K562 (cell line): ENCODE results near the gene RBM4B. TPM values are rescaled to one million over a fixed set of nuclear protein-coding genes. Genes with fewer than 3 reads are reported as not detected.

Experiments used
- KLF10 ChIP-seq: fragments of 250-450 bp; sonication (Bioruptor Pico); IDR thresholded peaks from 2 replicates; pipeline ENCODE4 v1.6.1; 2021; ENCODE audit warnings: matching md5 sums
- LARP7 ChIP-seq: fragments of 450-650 bp; IDR thresholded peaks from 2 replicates; pipeline ENCODE4 v1.6.1; 2016
- MAX ChIP-seq: sonication (generic); formaldehyde crosslinking; IDR thresholded peaks from 2 replicates; pipeline ENCODE4 v1.9.0; 2022; ENCODE audit warnings: mild to moderate bottlenecking, missing genetic modification reagents
- MED1 ChIP-seq: sonication (generic); formaldehyde crosslinking; IDR thresholded peaks from 2 replicates; pipeline ENCODE4 v1.8.1; 2023; ENCODE audit warnings: missing genetic modification reagents, borderline replicate concordance
- NR1H2 ChIP-seq: sonication (generic); formaldehyde crosslinking; IDR thresholded peaks from 2 replicates; pipeline ENCODE4 v1.4.0; 2020; ENCODE audit warnings: mild to moderate bottlenecking, missing genetic modification reagents
- SMAD2 ChIP-seq: fragments of 150-350 bp; IDR thresholded peaks from 2 replicates; pipeline ENCODE4 v1.6.1; 2014; ENCODE audit warnings: low read depth, mild to moderate bottlenecking, low read length
- SMARCE1 ChIP-seq: fragments of 450-650 bp; IDR thresholded peaks from 2 replicates; pipeline ENCODE4 v1.7.1; 2016; ENCODE audit warnings: mild to moderate bottlenecking
- SUPT5H ChIP-seq: fragments of 450-650 bp; IDR thresholded peaks from 2 replicates; pipeline ENCODE4 v1.6.1; 2016
- ZBTB2 ChIP-seq: fragments of 450-650 bp; IDR thresholded peaks from 2 replicates; pipeline ENCODE4 v1.6.1; 2016; ENCODE audit warnings: antibody characterized with exemption
- polyA plus RNA-seq, 8 experiments: library from polyadenylated mRNA; depleted of rRNA in 4 of 8; stranded (reverse) in 5 of 8; unstranded in 3 of 8; fragments of >200 nt; fragmentation: Nextera tagmentation in 2 of 8; fragmentation: Illumina TruSeq in 1 of 8; extraction: Ambion mirVana in 2 of 8; extraction: Trizol in 1 of 8; gene quantifications; 2 replicates each; pipeline versions ENCODE4 v1.2.1 to v1.2.3, GENCODE V29; 2011 to 2014; ENCODE audit warnings: inconsistent platforms in 1 of 8, missing spikeins in 1 of 8
- total RNA-seq, 7 experiments: library from RNA; depleted of rRNA in 6 of 7; stranded (reverse); fragments of >200 nt in 6 of 7; fragmentation: Illumina TruSeq in 2 of 7; extraction: Trizol in 2 of 7; gene quantifications; 2 replicates each; pipeline versions ENCODE4 v1.2.1 to v1.2.3, GENCODE V29; 2011 to 2021; ENCODE audit warnings: low replicate concordance in 1 of 7
- TF ChIP-seq, protein P1 (sequence below): fragments of 450-650 bp; IDR thresholded peaks from 2 replicates; pipeline ENCODE4 v1.6.1; 2016; ENCODE audit warnings: mild to moderate bottlenecking, moderate library complexity
- TF ChIP-seq, protein P2 (sequence below): fragments of 250-450 bp; sonication (Bioruptor Pico); IDR thresholded peaks from 2 replicates; pipeline ENCODE4 v1.8.0; 2022; ENCODE audit warnings: moderate library complexity, mild to moderate bottlenecking, inconsistent platforms

The RBM4B gene
- total and polyA plus RNA-seq, 9 of the 15 experiments (the other 6 are each of a cell fraction or from before 2014, with no cell fraction given) = 14.6 to 39.9 (median 23.3) TPM

DNA sequence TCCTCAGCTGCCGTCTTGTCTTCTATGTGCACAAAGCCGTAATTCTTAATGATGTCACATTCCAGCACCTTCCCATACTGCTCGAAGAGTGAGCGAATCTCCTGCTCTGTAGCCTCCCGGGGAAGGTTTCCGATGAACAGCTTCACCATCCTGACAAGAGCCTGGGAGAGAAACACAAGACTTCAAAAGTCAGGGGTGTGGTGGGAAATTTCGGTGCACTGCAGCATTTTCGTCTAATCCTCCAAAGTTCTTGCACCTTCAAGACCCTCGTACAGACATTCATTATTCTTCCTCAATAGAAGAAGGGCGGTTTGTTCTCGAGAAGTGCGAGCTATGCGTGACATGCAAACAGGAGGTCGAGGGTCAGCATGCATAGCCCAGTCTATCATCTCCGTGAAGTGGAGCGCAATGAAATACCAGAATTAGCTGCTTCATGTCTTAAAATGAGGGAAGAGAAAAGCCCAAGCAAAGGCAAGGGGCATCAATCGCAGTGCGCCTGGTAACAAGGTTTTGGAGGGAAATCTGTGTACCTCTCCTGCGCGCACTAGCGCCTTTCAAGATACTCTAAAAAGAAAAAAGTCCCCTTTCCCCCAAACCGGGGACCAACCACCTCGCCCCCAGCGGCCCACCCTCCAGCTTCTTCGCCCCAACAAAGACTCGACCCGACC lies 622 bp downstream of the RBM4B start (continued):
- TF ChIP-seq, protein P1, sequence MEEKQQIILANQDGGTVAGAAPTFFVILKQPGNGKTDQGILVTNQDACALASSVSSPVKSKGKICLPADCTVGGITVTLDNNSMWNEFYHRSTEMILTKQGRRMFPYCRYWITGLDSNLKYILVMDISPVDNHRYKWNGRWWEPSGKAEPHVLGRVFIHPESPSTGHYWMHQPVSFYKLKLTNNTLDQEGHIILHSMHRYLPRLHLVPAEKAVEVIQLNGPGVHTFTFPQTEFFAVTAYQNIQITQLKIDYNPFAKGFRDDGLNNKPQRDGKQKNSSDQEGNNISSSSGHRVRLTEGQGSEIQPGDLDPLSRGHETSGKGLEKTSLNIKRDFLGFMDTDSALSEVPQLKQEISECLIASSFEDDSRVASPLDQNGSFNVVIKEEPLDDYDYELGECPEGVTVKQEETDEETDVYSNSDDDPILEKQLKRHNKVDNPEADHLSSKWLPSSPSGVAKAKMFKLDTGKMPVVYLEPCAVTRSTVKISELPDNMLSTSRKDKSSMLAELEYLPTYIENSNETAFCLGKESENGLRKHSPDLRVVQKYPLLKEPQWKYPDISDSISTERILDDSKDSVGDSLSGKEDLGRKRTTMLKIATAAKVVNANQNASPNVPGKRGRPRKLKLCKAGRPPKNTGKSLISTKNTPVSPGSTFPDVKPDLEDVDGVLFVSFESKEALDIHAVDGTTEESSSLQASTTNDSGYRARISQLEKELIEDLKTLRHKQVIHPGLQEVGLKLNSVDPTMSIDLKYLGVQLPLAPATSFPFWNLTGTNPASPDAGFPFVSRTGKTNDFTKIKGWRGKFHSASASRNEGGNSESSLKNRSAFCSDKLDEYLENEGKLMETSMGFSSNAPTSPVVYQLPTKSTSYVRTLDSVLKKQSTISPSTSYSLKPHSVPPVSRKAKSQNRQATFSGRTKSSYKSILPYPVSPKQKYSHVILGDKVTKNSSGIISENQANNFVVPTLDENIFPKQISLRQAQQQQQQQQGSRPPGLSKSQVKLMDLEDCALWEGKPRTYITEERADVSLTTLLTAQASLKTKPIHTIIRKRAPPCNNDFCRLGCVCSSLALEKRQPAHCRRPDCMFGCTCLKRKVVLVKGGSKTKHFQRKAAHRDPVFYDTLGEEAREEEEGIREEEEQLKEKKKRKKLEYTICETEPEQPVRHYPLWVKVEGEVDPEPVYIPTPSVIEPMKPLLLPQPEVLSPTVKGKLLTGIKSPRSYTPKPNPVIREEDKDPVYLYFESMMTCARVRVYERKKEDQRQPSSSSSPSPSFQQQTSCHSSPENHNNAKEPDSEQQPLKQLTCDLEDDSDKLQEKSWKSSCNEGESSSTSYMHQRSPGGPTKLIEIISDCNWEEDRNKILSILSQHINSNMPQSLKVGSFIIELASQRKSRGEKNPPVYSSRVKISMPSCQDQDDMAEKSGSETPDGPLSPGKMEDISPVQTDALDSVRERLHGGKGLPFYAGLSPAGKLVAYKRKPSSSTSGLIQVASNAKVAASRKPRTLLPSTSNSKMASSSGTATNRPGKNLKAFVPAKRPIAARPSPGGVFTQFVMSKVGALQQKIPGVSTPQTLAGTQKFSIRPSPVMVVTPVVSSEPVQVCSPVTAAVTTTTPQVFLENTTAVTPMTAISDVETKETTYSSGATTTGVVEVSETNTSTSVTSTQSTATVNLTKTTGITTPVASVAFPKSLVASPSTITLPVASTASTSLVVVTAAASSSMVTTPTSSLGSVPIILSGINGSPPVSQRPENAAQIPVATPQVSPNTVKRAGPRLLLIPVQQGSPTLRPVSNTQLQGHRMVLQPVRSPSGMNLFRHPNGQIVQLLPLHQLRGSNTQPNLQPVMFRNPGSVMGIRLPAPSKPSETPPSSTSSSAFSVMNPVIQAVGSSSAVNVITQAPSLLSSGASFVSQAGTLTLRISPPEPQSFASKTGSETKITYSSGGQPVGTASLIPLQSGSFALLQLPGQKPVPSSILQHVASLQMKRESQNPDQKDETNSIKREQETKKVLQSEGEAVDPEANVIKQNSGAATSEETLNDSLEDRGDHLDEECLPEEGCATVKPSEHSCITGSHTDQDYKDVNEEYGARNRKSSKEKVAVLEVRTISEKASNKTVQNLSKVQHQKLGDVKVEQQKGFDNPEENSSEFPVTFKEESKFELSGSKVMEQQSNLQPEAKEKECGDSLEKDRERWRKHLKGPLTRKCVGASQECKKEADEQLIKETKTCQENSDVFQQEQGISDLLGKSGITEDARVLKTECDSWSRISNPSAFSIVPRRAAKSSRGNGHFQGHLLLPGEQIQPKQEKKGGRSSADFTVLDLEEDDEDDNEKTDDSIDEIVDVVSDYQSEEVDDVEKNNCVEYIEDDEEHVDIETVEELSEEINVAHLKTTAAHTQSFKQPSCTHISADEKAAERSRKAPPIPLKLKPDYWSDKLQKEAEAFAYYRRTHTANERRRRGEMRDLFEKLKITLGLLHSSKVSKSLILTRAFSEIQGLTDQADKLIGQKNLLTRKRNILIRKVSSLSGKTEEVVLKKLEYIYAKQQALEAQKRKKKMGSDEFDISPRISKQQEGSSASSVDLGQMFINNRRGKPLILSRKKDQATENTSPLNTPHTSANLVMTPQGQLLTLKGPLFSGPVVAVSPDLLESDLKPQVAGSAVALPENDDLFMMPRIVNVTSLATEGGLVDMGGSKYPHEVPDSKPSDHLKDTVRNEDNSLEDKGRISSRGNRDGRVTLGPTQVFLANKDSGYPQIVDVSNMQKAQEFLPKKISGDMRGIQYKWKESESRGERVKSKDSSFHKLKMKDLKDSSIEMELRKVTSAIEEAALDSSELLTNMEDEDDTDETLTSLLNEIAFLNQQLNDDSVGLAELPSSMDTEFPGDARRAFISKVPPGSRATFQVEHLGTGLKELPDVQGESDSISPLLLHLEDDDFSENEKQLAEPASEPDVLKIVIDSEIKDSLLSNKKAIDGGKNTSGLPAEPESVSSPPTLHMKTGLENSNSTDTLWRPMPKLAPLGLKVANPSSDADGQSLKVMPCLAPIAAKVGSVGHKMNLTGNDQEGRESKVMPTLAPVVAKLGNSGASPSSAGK = 0 out of 2 replicates have a peak, but pooled peaks have one; percentile 55
- TF ChIP-seq NR1H2 (CRISPR knock-in tag) (no peak), MAX (CRISPR knock-in tag) (0 out of 2 replicates have a peak, but pooled peaks have one; percentile 8), SMAD2 (no peak), SMARCE1 (peak; percentile 21; the same call in 1 of the 2 replicates), KLF10 (no peak), MED1 (CRISPR knock-in tag) (no peak), SUPT5H (no peak), LARP7 (0 out of 2 replicates have a peak, but pooled peaks have one; percentile 14), ZBTB2 (no peak)
- TF ChIP-seq, protein P2, sequence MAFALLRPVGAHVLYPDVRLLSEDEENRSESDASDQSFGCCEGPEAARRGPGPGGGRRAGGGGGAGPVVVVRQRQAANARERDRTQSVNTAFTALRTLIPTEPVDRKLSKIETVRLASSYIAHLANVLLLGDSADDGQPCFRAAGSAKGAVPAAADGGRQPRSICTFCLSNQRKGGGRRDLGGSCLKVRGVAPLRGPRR (CRISPR knock-in tag) = no peak
